H1 (cell line): ENCODE measurements around the gene DNASE1. TPM values are rescaled to one million over a fixed set of nuclear protein-coding genes. Genes with fewer than 3 reads are reported as not detected.

Experiments
- KDM1A ChIP-seq: fragments of 200-600, 300-600 bp; sonication (generic); IDR thresholded peaks from 2 replicates; pipeline ENCODE4 v1.7.1; 2016; ENCODE audit warnings: mild to moderate bottlenecking, low read length, borderline replicate concordance
- RFX5 ChIP-seq: IDR thresholded peaks from 2 replicates; pipeline ENCODE4 v1.6.1; 2011; ENCODE audit warnings: low read depth, low read length, improper control_type of control experiment, borderline replicate concordance
- RXRA ChIP-seq: IDR thresholded peaks from 2 replicates; pipeline ENCODE4 v1.6.1; 2011; ENCODE audit warnings: low read depth, mild to moderate bottlenecking, low read length, moderate library complexity; ENCODE audit not compliant: insufficient read depth
- polyA plus RNA-seq, 7 experiments: library from polyadenylated mRNA; depleted of rRNA in 3 of 7; stranded (reverse) in 5 of 7; unstranded in 2 of 7; fragments of >200 nt in 5 of 7; fragments of 200-250 nt in 2 of 7; gene quantifications; 1 replicate in 5 of 7; 2 replicates in 1 of 7; 4 replicates in 1 of 7; pipeline versions ENCODE4 v1.2.1 to v1.2.3, GENCODE V29; 2011 to 2013; ENCODE audit warnings: missing spikeins in 2 of 7, mixed read lengths in 2 of 7
- total RNA-seq: library from RNA; stranded (reverse); fragmentation: NEBNext Ultra II Directional; extraction: Animal tissue kit (Norgen Biotek cat#: 25700); gene quantifications from 2 replicates; pipeline ENCODE4 v1.2.1, GENCODE V29; 2021
- TF ChIP-seq, protein P1 (sequence below), 3 experiments: IDR thresholded peaks; 1 replicate in 2 of 3; 2 replicates in 1 of 3; pipeline versions ENCODE4 v1.5.1 to v1.6.1; 2011; ENCODE audit warnings: low read length in 3 of 3, mild to moderate bottlenecking in 3 of 3, inconsistent platforms in 2 of 3, low read depth in 1 of 3, moderate library complexity in 1 of 3; ENCODE audit not compliant: insufficient read depth in 1 of 3; ENCODE audit errors: control extremely low read depth in 1 of 3

Gene DNASE1
- total and polyA plus RNA-seq, 2 of the 8 experiments (the other 6 are each of a cell fraction or from before 2014, with no cell fraction given) = 11.5 to 16.7 TPM

DNA sequence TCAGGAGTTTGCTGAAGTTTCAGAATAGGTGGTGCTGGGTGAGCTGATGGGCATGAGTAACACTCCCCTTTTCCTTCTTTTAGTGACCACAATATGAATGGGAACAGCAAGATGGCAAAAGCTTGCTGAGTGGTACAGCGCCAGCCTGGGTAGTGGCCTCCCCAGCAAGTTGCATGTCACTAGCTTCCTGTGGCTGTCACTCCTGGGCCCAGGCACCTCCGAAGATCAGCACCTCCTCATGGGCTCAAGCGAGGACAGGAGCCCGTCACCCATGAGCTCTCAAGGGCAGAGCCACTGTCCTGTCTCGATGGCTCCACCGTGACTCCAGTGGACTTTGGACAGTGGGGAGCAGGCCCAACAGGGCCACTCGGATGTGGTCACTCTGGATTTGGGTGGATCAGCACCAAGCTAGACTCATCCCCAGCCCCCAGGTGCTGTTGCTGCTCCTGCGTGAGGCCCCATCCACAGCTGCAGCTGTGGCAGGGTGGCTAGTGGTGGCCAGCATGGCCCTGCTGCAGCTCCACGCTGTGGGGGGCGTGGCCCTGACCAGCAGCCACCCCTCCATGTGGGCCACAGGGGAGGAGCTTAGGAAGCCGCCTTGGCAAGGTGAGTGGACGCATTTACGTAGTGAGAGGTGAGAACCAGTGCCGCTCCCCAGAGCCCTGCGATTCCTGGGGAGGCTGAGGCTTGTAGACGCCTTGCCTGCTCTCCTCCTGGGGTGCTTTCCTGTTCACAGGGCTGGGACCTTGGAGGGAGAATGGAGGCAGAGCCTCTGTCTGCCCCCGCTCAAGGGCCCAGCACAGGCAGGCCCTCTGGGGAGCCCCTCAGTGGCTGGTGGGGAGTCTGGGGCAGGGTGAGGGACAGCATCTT, 13.6 kb upstream of the DNASE1 start (continued):
- TF ChIP-seq RXRA (no peak), RFX5 (no peak), KDM1A (no peak)
- TF ChIP-seq, protein P1, sequence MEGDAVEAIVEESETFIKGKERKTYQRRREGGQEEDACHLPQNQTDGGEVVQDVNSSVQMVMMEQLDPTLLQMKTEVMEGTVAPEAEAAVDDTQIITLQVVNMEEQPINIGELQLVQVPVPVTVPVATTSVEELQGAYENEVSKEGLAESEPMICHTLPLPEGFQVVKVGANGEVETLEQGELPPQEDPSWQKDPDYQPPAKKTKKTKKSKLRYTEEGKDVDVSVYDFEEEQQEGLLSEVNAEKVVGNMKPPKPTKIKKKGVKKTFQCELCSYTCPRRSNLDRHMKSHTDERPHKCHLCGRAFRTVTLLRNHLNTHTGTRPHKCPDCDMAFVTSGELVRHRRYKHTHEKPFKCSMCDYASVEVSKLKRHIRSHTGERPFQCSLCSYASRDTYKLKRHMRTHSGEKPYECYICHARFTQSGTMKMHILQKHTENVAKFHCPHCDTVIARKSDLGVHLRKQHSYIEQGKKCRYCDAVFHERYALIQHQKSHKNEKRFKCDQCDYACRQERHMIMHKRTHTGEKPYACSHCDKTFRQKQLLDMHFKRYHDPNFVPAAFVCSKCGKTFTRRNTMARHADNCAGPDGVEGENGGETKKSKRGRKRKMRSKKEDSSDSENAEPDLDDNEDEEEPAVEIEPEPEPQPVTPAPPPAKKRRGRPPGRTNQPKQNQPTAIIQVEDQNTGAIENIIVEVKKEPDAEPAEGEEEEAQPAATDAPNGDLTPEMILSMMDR (IDR thresholded peaks at IDR 0.05; ENCODE audit: control extremely low read depth in 1 of 3, insufficient read depth in 1 of 3, low read depth in 1 of 3, low read length in 3 of 3) = no peak
